ENCODE data around the gene NAPB.

DNA sequence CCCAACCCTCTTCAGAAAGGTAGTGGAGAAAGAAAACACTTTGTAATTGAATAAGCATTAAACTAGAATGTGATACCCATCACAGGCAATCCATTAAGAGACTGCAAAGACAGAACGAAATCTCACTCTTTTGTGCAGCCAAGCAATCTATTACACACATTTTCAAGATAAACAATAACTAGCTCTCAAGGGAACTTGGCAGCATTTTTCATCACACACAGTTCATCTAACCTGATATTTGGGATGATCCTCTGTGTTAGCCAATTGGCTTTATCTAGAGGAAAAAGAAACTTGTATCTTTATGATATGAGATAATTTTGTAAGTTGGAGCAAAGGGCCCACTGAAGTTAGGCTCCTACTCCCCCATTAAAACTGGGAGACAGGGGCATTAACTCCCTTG, 60.8 kb downstream of the NAPB start:
- no peak for TF ChIP-seq POLR2AphosphoS5 (IDR thresholded peaks at IDR 0.05)
- TF ChIP-seq EP300 (IDR thresholded peaks at IDR 0.05) = no peak
- TF ChIP-seq, protein P1, sequence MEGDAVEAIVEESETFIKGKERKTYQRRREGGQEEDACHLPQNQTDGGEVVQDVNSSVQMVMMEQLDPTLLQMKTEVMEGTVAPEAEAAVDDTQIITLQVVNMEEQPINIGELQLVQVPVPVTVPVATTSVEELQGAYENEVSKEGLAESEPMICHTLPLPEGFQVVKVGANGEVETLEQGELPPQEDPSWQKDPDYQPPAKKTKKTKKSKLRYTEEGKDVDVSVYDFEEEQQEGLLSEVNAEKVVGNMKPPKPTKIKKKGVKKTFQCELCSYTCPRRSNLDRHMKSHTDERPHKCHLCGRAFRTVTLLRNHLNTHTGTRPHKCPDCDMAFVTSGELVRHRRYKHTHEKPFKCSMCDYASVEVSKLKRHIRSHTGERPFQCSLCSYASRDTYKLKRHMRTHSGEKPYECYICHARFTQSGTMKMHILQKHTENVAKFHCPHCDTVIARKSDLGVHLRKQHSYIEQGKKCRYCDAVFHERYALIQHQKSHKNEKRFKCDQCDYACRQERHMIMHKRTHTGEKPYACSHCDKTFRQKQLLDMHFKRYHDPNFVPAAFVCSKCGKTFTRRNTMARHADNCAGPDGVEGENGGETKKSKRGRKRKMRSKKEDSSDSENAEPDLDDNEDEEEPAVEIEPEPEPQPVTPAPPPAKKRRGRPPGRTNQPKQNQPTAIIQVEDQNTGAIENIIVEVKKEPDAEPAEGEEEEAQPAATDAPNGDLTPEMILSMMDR (IDR thresholded peaks at IDR 0.05) = no peak
- TF ChIP-seq POLR2A (IDR thresholded peaks at IDR 0.05) = no peak

All from sigmoid colon (tissue), 4 donors.